ENCODE measurements around the gene MCC. TPM values are rescaled to one million over a fixed set of nuclear protein-coding genes. Genes with fewer than 3 reads are reported as not detected.
A peak's percentile ranks its signal among the peaks of the same experiment; 100 is the strongest.

MCC gene
- total RNA-seq, 1 donor from 2014 or later: 18.9 TPM

DNA sequence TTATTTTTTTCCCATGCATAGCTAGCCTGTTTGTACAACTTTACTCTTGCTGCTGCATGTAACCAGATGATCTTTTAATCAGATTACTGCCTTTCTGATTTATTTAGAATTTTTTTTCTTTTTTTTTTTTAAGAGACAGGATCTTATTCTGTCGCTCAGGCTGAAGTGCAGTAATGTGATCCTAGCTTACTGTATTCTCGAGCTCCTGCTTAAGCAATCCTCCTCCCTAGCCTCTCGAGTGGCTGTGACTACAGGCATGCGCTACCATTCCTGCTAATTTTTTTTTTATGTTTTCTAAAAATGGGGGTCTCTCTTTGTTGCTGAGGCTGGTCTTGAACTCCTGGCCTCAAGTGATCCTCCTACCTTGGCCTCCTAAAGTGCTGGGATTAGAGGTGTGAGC lies 502.0 kb downstream of the MCC start:
- Mint-ChIP-seq H3K4me1 (ENCODE audit: low read depth) (peaks cover 7% of the 10 kb centered on the region), H3K4me3 (ENCODE audit: low read depth) (no peak overlapping the region), H3K27me3 (no peaks in the 10 kb centered on the region), H3K27ac (no peak overlapping the region), H3K9me3 (ENCODE audit: low read depth) (no peaks in the 10 kb centered on the region), H3K36me3 (ENCODE audit: insufficient read depth) (peaks cover 18% of the 10 kb centered on the region)
- no peak for DNase-seq (ENCODE audit: low spot score, unreplicated experiment)
- no peak for TF ChIP-seq CTCF (IDR thresholded peaks at IDR 0.05; ENCODE audit: unreplicated experiment)

DNA sequence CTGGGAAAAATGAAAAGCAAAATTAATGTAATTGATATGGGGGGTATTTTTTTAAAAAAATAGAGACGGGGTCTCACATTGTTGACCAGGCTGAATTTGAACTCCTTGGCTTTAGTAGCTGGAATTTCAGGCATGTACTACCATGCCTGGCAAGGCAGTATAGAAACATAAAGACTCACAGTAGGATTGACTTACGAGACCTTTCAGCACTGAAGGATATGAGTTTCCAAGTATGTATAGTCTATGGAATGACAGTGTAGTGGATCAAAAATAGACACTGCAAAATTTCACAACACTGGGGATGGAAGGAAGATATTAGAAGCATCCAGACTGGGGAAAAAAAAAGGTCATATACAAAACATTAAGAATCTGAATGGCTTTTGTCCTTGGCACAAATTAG lies 504.9 kb downstream of the MCC start:
- DNase-seq (ENCODE audit: low spot score, unreplicated experiment): no peak
- no peaks in the 10 kb centered on the region for H3K27me3 Mint-ChIP-seq
- no peaks in the 10 kb centered on the region for H3K9me3 Mint-ChIP-seq (ENCODE audit: low read depth)
- TF ChIP-seq CTCF (IDR thresholded peaks at IDR 0.05; ENCODE audit: unreplicated experiment): no peak
- H3K27ac Mint-ChIP-seq: no peak overlapping the region
- peaks cover 12% of the 10 kb centered on the region for H3K36me3 Mint-ChIP-seq (ENCODE audit: insufficient read depth)
- H3K4me3 Mint-ChIP-seq (ENCODE audit: low read depth): no peak overlapping the region
- peaks cover 20% of the 10 kb centered on the region for H3K4me1 Mint-ChIP-seq (ENCODE audit: low read depth)

DNA sequence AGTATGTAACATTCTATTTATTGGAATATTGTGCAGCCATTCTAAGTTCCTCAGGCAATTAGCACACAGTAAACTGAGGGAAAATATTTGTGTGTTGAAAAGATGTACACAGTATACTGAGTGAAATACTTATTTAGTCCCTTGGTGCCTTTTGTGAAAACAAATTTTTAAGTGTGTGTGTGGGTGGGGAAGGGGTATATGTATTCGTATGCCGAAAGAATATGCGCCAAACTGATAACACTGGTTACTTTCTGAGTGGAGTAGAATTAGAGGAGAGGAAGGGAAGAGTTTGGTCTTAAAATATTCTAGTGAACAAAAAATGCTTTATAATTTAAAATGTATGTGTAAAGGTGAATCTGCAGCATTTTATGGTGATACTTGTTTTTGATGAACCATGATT lies 508.5 kb downstream of the MCC start:
- H3K9me3 Mint-ChIP-seq (ENCODE audit: low read depth): no peaks in the 10 kb centered on the region
- TF ChIP-seq CTCF (IDR thresholded peaks at IDR 0.05; ENCODE audit: unreplicated experiment): no peak
- peaks cover 10% of the 10 kb centered on the region for H3K36me3 Mint-ChIP-seq (ENCODE audit: insufficient read depth)
- DNase-seq (ENCODE audit: low spot score, unreplicated experiment): no peak
- H3K27me3 Mint-ChIP-seq: no peaks in the 10 kb centered on the region
- peaks cover 30% of the 10 kb centered on the region for H3K4me1 Mint-ChIP-seq (ENCODE audit: low read depth)
- H3K27ac Mint-ChIP-seq: peak overlapping the region; percentile 60
- H3K4me3 Mint-ChIP-seq (ENCODE audit: low read depth): peak overlapping the region; percentile 59

DNA sequence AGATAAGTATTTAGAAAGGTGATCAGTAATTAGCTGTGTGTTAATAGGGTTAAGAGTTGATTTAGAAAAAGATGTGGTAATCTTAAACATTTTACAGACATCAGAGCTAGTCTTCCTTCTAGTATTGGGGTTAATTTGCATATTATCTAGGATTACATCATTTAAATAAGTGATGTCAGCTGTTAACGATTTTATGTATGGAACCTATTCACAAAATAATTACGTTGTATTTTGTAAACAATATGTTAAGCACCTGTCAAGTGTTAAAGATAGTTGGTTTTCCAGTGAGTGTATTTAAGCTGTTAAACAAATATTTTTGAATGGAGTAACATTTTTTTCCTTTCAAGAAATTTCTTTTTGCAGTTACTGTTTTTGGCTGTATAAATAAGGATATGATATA lies 509.4 kb downstream of the MCC start:
- no peak for TF ChIP-seq CTCF (IDR thresholded peaks at IDR 0.05; ENCODE audit: unreplicated experiment)
- no peaks in the 10 kb centered on the region for H3K9me3 Mint-ChIP-seq (ENCODE audit: low read depth)
- H3K36me3 Mint-ChIP-seq (ENCODE audit: insufficient read depth): peaks cover 10% of the 10 kb centered on the region
- DNase-seq (ENCODE audit: low spot score, unreplicated experiment): no peak
- H3K4me3 Mint-ChIP-seq (ENCODE audit: low read depth): peak overlapping the region; percentile 100
- no peak overlapping the region for H3K27ac Mint-ChIP-seq
- peaks cover 26% of the 10 kb centered on the region for H3K4me1 Mint-ChIP-seq (ENCODE audit: low read depth)
- no peaks in the 10 kb centered on the region for H3K27me3 Mint-ChIP-seq

DNA sequence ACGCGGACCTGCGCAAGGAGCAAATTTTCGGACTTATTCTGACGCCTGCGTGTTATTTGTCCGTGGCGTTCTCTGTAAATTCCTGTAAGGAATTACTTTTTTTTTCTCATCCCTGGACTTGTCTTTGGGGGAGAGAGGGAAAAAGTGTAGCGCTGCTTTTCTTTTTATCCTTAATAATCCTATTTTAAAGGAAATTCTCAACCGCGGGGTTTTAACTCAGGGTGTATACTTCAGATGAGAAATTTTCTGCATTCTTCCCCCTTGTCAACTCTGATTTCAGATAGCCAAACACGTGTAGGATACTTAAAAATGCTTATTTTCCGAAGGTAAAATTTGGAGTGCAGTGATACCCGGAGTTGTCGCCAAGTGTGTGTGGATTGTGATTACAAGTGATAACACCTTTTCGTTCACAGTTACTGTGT lies 510.8 kb downstream of the MCC start:
- Mint-ChIP-seq H3K27ac (peak overlapping the region; percentile 99), H3K9me3 (ENCODE audit: low read depth) (no peaks in the 10 kb centered on the region), H3K4me1 (ENCODE audit: low read depth) (peaks cover 26% of the 10 kb centered on the region), H3K4me3 (ENCODE audit: low read depth) (peak overlapping the region; percentile 100), H3K36me3 (ENCODE audit: insufficient read depth) (peaks cover 7% of the 10 kb centered on the region), H3K27me3 (no peaks in the 10 kb centered on the region)
- TF ChIP-seq CTCF (IDR thresholded peaks at IDR 0.05; ENCODE audit: unreplicated experiment): no peak
- DNase-seq (ENCODE audit: low spot score, unreplicated experiment): no peak

Data from progenitor cell of endocrine pancreas (in vitro differentiated cells).